Ascending aorta (tissue), 2 donors: ENCODE data around the gene NFIA. TPM values are rescaled to one million over a fixed set of nuclear protein-coding genes. Genes with fewer than 3 reads are reported as not detected.

Source experiments
- DNase-seq, 2 donors: peaks; one replicate each; pipeline ENCODE4 v3.0.0-alpha.2; 2019; ENCODE audit warnings: low spot score in 2 of 2
- H3K27ac ChIP-seq, 2 donors: fragments of 200-600 bp; sonication (generic); one replicate each; pipeline ENCODE4 v1.5.1; 2016 to 2017; ENCODE audit warnings: mild to moderate bottlenecking in 1 of 2
- H3K27me3 ChIP-seq: fragments of 200-600 bp; sonication (generic); one replicate; pipeline ENCODE4 v1.5.1; 2017
- H3K36me3 ChIP-seq, 2 donors: fragments of 200-600 bp; sonication (generic); one replicate each; pipeline ENCODE4 v1.5.1; 2016
- H3K4me1 ChIP-seq, 2 donors: fragments of 200-600 bp; sonication (generic); one replicate each; pipeline ENCODE4 v1.5.1; 2016 to 2017; ENCODE audit warnings: mild to moderate bottlenecking in 1 of 2
- H3K4me3 ChIP-seq, 2 donors: fragments of 200-600 bp; sonication (generic); one replicate each; pipeline ENCODE4 v1.5.1; 2016 to 2017; ENCODE audit warnings: mild to moderate bottlenecking in 1 of 2
- H3K9me3 ChIP-seq, 2 donors: fragments of 200-600 bp; sonication (generic); one replicate each; pipeline ENCODE4 v1.5.1; 2016
- CTCF ChIP-seq, 3 experiments: fragments of 200-600 bp in 2 of 3; fragments of 450-650 bp in 1 of 3; sonication (generic) in 2 of 3; IDR thresholded peaks; one replicate each; pipeline ENCODE4 v1.5.1; 2016 to 2019; ENCODE audit warnings: antibody characterized with exemption in 3 of 3, mild to moderate bottlenecking in 1 of 3, moderate library complexity in 1 of 3
- intact Hi-C: fragments of 100-400 bp; cut with DNase I; formaldehyde crosslinking; loops from one replicate; pipeline ENCODE4 v1.15.1; 2023
- total RNA-seq: library from RNA; depleted of rRNA; stranded (reverse); fragments of >200 nt; gene quantifications from one replicate; pipeline ENCODE4 v1.1.0, GENCODE V29; 2016

Gene NFIA
- total RNA-seq, 1 donor from 2014 or later: 52.0 TPM

- no peaks in the 10 kb centered on the region for H3K27me3 ChIP-seq
- TF ChIP-seq CTCF (IDR thresholded peaks at IDR 0.05): no peak
- no peaks in the 10 kb centered on the region for H3K36me3 ChIP-seq
- intact Hi-C loops: no loop called here
- no peak overlapping the region for H3K4me3 ChIP-seq
- H3K4me1 ChIP-seq: peaks cover 0 to 27% of the 10 kb centered on the region in 2 donors
- no peaks in the 10 kb centered on the region for H3K9me3 ChIP-seq
- no peak for DNase-seq
- peak overlapping the region in 1 of 2 donors; percentile 21 for H3K27ac ChIP-seq
Measured at GRCh38 chr1:61097722-61098121, 15.4 kb downstream of the NFIA start.

- H3K4me3 ChIP-seq: no peak overlapping the region
- no peak overlapping the region for H3K27ac ChIP-seq
- no peak for TF ChIP-seq CTCF (IDR thresholded peaks at IDR 0.05)
- H3K27me3 ChIP-seq: no peaks in the 10 kb centered on the region
- intact Hi-C loops: no loop called here
- H3K9me3 ChIP-seq: no peaks in the 10 kb centered on the region
- no peaks in the 10 kb centered on the region for H3K36me3 ChIP-seq
- no peak for DNase-seq
- peaks cover 0 to 29% of the 10 kb centered on the region in 2 donors for H3K4me1 ChIP-seq
Measured at GRCh38 chr1:61098333-61098732, 16.0 kb downstream of the NFIA start.

GRCh38 chr1:61098906-61099437, 16.6 kb downstream of the NFIA start:
- peak overlapping the region in 1 of 2 donors; percentile 19 for H3K27ac ChIP-seq
- no peaks in the 10 kb centered on the region for H3K9me3 ChIP-seq
- intact Hi-C loops: no loop called here
- H3K4me3 ChIP-seq: no peak overlapping the region
- DNase-seq: no peak
- H3K36me3 ChIP-seq: no peaks in the 10 kb centered on the region
- no peaks in the 10 kb centered on the region for H3K27me3 ChIP-seq
- H3K4me1 ChIP-seq: peaks cover 0 to 29% of the 10 kb centered on the region in 2 donors
- no peak for TF ChIP-seq CTCF (IDR thresholded peaks at IDR 0.05)

GRCh38 chr1:61100578-61100977, 18.2 kb downstream of the NFIA start:
- no peak overlapping the region for H3K4me3 ChIP-seq
- no peak for TF ChIP-seq CTCF (IDR thresholded peaks at IDR 0.05)
- intact Hi-C loops: no loop called here
- H3K27ac ChIP-seq: peak overlapping the region; percentile 51 to 68
- no peak for DNase-seq
- peaks cover 0 to 32% of the 10 kb centered on the region in 2 donors for H3K4me1 ChIP-seq
- no peaks in the 10 kb centered on the region for H3K27me3 ChIP-seq
- H3K36me3 ChIP-seq: no peaks in the 10 kb centered on the region
- no peaks in the 10 kb centered on the region for H3K9me3 ChIP-seq

- Histone ChIP-seq H3K9me3 (no peaks in the 10 kb centered on the region), H3K27me3 (no peaks in the 10 kb centered on the region), H3K36me3 (no peaks in the 10 kb centered on the region), H3K4me1 (peaks cover 0 to 28% of the 10 kb centered on the region in 2 donors), H3K4me3 (peak overlapping the region; percentile 39 to 47), H3K27ac (peak overlapping the region; percentile 51 to 68)
- TF ChIP-seq CTCF (IDR thresholded peaks at IDR 0.05): no peak
- no peak for DNase-seq
- intact Hi-C loops: no loop called here
Measured at GRCh38 chr1:61101536-61101935, 19.2 kb downstream of the NFIA start.

GRCh38 chr1:61102041-61102440, 19.7 kb downstream of the NFIA start:
- Histone ChIP-seq H3K27me3 (no peaks in the 10 kb centered on the region), H3K27ac (peak overlapping the region; percentile 51 to 68), H3K4me3 (peak overlapping the region; percentile 39 to 47), H3K36me3 (no peaks in the 10 kb centered on the region), H3K9me3 (no peaks in the 10 kb centered on the region), H3K4me1 (peaks cover 0 to 28% of the 10 kb centered on the region in 2 donors)
- DNase-seq: no peak
- intact Hi-C loops: no loop called here
- no peak for TF ChIP-seq CTCF (IDR thresholded peaks at IDR 0.05)
